ENCODE measurements around the gene DIMT1. TPM values are rescaled to one million over a fixed set of nuclear protein-coding genes. Genes with fewer than 3 reads are reported as not detected.

Gene DIMT1
- polyA plus RNA-seq, 1 donor (not counting 4 experiments of a cell fraction or from before 2014, with no cell fraction given): 49.9 TPM

DNA sequence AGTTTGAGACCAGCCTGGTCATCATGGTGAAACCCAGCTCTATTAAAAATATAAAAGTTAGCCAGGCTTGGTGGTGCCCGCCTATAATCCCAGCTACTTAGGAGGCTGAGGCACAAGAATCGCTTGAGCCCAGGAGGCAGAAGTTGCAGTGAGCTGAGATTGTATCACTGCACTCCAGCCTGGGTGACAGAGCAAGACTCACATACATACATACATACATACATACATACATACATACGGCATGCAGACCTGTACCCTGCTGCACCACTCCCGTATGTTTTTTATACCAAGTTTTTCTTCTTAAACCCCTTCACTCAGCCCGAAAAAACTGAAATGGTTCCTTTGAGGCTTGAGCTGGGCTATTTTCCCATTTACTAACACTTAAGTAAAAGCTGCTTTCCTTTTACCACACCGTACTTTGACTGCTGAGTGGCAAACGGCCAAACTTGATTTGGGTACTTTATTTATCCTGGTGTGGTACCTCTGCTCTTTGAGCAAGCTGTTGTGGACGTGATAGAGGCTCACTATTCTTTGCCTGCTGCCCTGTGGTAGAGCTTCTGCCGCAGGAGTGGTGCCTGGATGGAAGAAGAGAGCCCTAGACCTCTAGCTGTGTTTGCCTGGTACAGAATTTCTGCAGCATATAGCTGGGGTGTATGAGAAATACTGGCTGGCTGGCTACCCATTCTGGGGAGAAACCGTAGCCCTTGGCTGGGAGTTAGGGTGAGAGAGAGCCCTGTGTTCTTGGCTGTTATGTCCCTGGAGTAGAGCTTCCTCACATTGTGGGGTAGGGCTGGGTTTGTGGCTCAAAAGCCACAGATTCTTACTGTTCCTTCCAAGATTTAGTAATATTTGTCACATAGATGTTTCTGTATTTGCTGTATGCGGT lies 28.3 kb upstream of the DIMT1 start:
- peaks cover 75% of the 10 kb centered on the region for H3K79me2 ChIP-seq (ENCODE audit: control insufficient read depth, insufficient read depth, low read length)
- DNase-seq (ENCODE audit: low read depth, low spot score): no peak
- dilution Hi-C loops (cut with MboI; ENCODE audit: extremely low pct_ligation_motif_present, low sequenced_read_pairs): no loop called here
- H2AFZ ChIP-seq (ENCODE audit: control insufficient read depth, low read length): no peak overlapping the region
- no peak overlapping the region for H3K4me2 ChIP-seq (ENCODE audit: control insufficient read depth, extremely low read depth, insufficient read depth, low read depth, low read length)
- H3K9me1 ChIP-seq (ENCODE audit: control insufficient read depth, extremely low read depth, insufficient read depth, low read length): no peaks in the 10 kb centered on the region
- no peaks in the 10 kb centered on the region for H3K4me1 ChIP-seq (ENCODE audit: control insufficient read depth, extremely low read depth, insufficient read depth, low read length)
- no peaks in the 10 kb centered on the region for H3K9me3 ChIP-seq (ENCODE audit: control insufficient read depth, low read depth, low read length)
- H3K27ac ChIP-seq (ENCODE audit: control insufficient read depth, insufficient read depth, low read length): no peak overlapping the region
- H4K20me1 ChIP-seq (ENCODE audit: control insufficient read depth, extremely low read depth, insufficient read depth, low read length): no peaks in the 10 kb centered on the region
- H3K4me3 ChIP-seq (ENCODE audit: control insufficient read depth in 2 of 3, extremely low read depth in 1 of 3, insufficient read depth in 2 of 3, low read depth in 1 of 3, low read length in 3 of 3): no peak overlapping the region
- no peak for FAIRE-seq
- TF ChIP-seq CTCF (optimal IDR thresholded peaks at IDR 0.05 in 1 of 3, IDR thresholded peaks at IDR 0.05 in 1 of 3, conservative IDR thresholded peaks at IDR 0.05 in 1 of 3; ENCODE audit: extremely low read depth in 1 of 3, insufficient read depth in 2 of 3, low read length in 3 of 3) (no peak), EZH2 (IDR thresholded peaks at IDR 0.05; ENCODE audit: low read length) (no peak)
- H3K9ac ChIP-seq (ENCODE audit: control insufficient read depth, extremely low read depth, insufficient read depth, low read length): no peak overlapping the region
- no peaks in the 10 kb centered on the region for H3K36me3 ChIP-seq (ENCODE audit: control insufficient read depth in 2 of 2, extremely low read depth in 1 of 2, insufficient read depth in 2 of 2, low read length in 2 of 2)
- no peaks in the 10 kb centered on the region for H3K27me3 ChIP-seq (ENCODE audit: control insufficient read depth, extremely low read depth, insufficient read depth, low read length)

DNA sequence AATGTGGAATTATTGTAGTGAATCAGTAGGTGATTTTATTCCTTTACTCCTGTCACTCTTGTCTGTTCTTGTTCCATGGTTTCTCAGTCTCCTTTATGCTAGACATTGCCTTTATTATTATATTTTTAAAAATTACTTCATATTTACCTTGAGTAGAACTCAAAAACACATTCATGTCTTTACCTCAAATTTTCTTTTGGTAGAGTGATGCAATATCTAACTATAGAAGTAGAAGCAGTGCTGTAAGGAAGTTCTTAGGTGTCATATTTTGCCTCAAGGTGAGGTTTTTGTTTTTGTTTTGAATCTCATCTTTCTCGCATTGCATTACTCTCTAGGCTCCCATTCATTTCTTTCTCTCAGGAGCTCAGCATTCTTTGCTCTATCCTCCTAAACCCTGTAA lies 21.1 kb upstream of the DIMT1 start:
- no peak for DNase-seq (ENCODE audit: low read depth, low spot score)
- Histone ChIP-seq H3K4me1 (ENCODE audit: control insufficient read depth, extremely low read depth, insufficient read depth, low read length) (no peaks in the 10 kb centered on the region), H3K4me2 (ENCODE audit: control insufficient read depth, extremely low read depth, insufficient read depth, low read depth, low read length) (no peak overlapping the region), H3K27ac (ENCODE audit: control insufficient read depth, insufficient read depth, low read length) (no peak overlapping the region), H3K9ac (ENCODE audit: control insufficient read depth, extremely low read depth, insufficient read depth, low read length) (no peak overlapping the region), H3K79me2 (ENCODE audit: control insufficient read depth, insufficient read depth, low read length) (peaks cover 76% of the 10 kb centered on the region), H3K9me1 (ENCODE audit: control insufficient read depth, extremely low read depth, insufficient read depth, low read length) (no peaks in the 10 kb centered on the region), H3K36me3 (ENCODE audit: control insufficient read depth in 2 of 2, extremely low read depth in 1 of 2, insufficient read depth in 2 of 2, low read length in 2 of 2) (peaks cover 0 to 4% of the 10 kb centered on the region in 2 experiments), H3K27me3 (ENCODE audit: control insufficient read depth, extremely low read depth, insufficient read depth, low read length) (no peaks in the 10 kb centered on the region), H2AFZ (ENCODE audit: control insufficient read depth, low read length) (no peak overlapping the region), H4K20me1 (ENCODE audit: control insufficient read depth, extremely low read depth, insufficient read depth, low read length) (peaks cover 2% of the 10 kb centered on the region), H3K4me3 (ENCODE audit: control insufficient read depth in 2 of 3, extremely low read depth in 1 of 3, insufficient read depth in 2 of 3, low read depth in 1 of 3, low read length in 3 of 3) (no peak overlapping the region), H3K9me3 (ENCODE audit: control insufficient read depth, low read depth, low read length) (no peaks in the 10 kb centered on the region)
- TF ChIP-seq EZH2 (IDR thresholded peaks at IDR 0.05; ENCODE audit: low read length): no peak
- no peak for TF ChIP-seq CTCF (optimal IDR thresholded peaks at IDR 0.05 in 1 of 3, IDR thresholded peaks at IDR 0.05 in 1 of 3, conservative IDR thresholded peaks at IDR 0.05 in 1 of 3; ENCODE audit: extremely low read depth in 1 of 3, insufficient read depth in 2 of 3, low read length in 3 of 3)
- dilution Hi-C loops (cut with MboI; ENCODE audit: extremely low pct_ligation_motif_present, low sequenced_read_pairs): no loop called here
- no peak for FAIRE-seq

Data from keratinocyte (primary cell).